HG03095 (cell line): Measurements from ENCODE around the gene SNX3.
"Not testable (repeated sequence)": the region's sequence is repeated elsewhere in the genome, so short reads cannot be mapped to it uniquely, and the experiment has no call there.

Experiments used
- ATAC-seq: cut with Tn5 transposase; IDR thresholded peaks from one replicate; pipeline ENCODE4 v1.9.1; 2021; ENCODE audit warnings: moderate library complexity; ENCODE audit not compliant: unreplicated experiment

SNX3 gene

GRCh38 chr6:108263371-108263770 is 2.5 kb upstream of the SNX3 start:
- no peak for ATAC-seq

GRCh38 chr6:108260126-108260808 is 573 bp downstream of the SNX3 start:
- ATAC-seq = peak; percentile 10

GRCh38 chr6:108254433-108255410 is 6.1 kb downstream of the SNX3 start:
- no peak for ATAC-seq

DNA sequence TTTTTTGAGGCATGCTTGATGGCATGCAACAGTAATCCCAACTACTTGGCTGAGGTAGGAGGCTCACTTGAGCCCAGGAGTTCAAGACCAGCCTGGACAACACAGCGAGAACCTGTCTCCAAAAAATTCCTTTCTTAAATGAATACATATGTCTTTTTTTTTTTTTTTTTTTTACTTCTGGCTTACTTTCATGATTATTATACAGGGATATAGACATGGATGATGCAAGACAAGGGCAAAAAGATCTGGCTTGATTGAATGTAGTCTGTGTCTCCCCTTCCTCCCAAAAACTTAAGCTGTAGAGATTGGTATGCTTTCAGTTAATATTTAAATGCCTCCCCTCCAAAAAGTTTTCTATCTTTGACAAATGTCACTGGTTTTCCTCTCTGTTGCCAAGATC is 7.6 kb downstream of the SNX3 start:
- no peak for ATAC-seq

DNA sequence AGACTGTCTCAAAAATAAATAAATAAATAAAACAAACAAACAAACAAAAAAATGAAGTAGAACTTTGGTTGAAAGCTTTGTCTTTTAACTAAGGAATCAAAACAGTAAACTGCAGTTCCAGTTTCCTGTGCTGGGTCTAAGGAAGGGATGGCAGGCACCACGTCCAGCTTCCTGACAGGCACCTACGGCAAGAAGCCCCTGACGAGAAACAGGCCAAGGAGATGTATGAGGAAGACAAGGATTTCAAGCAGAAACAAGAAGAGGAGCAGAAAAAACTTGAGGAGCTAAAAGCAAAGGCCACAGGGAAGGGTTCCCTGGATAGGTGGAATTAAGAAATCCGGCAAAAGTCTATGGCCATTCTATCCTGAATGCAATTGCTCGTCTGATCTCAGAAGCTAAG is 8.8 kb downstream of the SNX3 start:
- no peak for ATAC-seq

DNA sequence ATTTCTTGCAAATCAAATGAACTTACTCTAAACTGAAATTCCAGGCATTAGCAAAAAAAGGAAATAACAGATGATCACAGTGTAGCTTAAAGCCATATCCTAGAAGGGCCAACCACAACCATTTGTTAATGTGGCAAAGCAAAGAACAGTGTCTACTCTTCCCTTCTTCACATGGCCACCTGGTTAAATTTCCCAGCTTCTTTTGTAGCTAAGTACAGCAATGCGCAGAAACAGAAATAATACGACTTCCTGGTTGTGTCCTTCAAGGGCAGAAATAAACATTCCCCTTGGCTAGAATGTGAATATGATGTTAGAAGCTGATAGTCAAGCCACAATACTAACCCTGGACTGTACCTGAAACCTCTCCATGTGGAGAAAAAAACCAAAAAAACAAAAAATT is 9.6 kb downstream of the SNX3 start:
- ATAC-seq = no peak

DNA sequence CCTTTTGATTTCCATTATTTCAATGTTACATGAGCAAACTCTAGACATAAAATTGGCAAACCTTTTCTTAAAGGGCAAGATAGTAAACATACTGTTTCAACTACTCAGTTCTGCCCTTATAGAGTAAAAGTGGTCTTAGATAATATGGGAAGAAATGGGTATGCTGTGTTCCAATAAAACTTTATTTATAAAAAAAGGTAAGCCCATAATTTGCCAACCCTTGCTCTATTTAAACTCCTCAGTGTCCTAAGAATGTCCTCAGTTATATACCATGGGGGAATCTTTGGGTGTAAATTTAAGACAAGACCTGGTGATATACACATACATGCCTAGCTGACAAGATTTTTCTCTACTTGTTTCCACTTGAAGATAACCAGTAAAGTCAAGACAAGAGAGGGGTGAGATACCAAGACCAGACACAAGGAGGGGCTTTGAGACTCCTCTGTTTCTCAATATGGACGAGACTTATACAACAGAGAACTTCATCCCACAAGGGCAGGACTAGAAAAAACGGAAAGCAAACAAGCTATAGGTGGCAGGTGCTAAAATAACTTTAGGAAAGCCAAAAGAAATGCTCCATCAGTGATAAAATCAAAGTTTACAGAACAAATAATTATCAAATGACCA is 10.5 kb downstream of the SNX3 start:
- ATAC-seq = no peak

DNA sequence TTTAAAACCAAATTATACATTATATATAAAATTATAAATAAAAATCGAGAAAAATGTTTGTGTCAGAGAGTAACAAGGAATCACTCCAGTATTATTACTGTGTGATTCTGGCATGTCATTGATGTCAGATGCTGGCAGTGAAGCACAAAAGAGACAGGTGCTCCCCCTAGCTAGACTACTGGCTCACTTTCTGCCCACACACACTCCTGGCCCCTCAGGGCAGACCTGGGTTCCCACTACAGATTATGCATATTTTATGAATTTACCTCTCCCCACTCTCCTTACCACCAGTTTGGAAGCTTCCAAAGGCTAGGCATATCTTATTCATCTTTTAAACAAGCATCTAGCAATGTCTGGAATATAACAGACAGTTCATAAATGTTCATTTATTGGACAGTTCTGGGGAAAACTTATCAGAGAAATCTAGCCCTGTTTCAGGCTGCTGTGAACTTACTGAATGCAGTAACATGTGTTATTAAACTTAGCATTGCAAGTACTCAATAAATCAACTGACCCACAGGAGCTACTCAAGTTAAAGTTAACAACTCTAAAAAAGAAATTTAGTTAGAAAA is 12.8 kb downstream of the SNX3 start:
- no peak for ATAC-seq

- ATAC-seq = not testable (repeated sequence)
These were observed 15.7 kb downstream of the SNX3 start for GRCh38 chr6:108245095-108245494.

- no peak for ATAC-seq
These were observed 17.0 kb downstream of the SNX3 start for GRCh38 chr6:108243836-108244235.

GRCh38 chr6:108242721-108243120 is 18.1 kb downstream of the SNX3 start:
- no peak for ATAC-seq

DNA sequence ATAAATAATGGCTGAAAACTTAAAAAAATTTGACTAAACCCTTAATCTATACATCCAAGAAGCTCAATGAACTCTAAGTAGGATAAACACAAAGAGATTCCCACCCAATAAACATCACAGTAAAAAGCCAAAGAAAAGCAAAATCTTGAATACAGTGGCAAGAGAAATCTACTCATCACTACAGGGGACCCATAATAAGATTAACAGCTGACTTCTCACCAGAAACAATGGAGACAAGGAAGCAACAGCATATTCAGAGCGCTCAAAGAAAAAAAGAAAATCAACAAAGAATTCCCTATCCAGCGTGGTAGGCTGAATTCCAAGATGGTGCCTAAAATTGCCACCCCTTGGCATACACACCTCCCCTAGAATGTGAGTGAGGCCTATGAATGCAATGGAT is 18.6 kb downstream of the SNX3 start:
- ATAC-seq = no peak

GRCh38 chr6:108238322-108238721 is 22.5 kb downstream of the SNX3 start:
- ATAC-seq = no peak

DNA sequence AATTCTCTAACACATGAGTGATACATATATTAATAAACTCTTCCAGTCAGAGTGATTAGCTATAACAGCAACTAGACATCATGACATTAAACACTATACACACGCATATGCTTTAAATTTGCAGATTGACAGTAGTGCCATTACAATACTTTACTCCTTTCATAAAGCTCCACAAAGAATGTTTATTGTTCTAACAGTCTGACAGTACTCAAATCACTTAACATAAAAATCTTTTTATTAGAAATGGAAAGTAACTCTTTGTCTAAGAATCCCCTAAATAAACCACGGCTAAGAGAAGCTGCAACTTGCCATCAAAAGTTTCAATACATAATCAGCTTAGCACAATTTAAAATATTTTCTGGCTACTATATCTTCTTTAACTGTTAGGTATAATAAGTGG is 24.0 kb downstream of the SNX3 start:
- ATAC-seq = no peak

DNA sequence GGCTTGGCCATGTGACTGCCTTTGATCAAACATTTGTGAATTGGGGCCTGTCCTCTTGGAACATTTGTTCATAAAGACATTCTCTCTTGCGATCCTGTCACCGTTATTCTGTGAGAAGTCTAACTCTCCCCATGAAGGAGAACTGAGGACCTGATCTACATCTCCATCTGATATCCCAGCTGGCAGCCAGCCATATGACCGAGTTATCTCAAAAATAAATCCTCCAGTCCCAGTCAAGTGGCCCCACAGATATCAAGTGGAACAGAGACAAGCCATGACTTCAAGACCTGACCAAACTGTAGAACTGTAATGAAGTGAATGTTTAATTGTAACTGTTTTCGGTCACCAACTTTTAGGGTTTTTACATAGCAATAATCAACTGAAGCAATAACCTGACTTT is 25.7 kb downstream of the SNX3 start:
- no peak for ATAC-seq

DNA sequence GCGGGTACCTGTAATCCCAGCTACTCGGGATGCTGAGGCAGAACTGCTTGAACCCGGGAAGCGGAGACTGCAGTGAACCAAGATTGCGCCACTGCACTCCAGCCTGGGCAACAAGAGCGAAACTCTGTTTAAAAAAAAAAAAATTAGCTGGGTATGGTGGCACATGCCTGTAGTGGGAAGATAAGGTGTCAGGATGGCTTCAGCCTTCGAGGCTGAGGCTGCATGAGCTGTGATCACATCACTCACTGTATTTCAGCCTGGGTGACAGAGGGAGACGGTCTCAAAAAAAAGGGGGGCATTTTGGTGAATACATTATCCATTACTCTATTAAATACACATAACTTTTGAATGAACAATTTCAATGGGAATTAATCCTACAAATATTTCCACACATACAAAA is 32.4 kb downstream of the SNX3 start:
- no peak for ATAC-seq

DNA sequence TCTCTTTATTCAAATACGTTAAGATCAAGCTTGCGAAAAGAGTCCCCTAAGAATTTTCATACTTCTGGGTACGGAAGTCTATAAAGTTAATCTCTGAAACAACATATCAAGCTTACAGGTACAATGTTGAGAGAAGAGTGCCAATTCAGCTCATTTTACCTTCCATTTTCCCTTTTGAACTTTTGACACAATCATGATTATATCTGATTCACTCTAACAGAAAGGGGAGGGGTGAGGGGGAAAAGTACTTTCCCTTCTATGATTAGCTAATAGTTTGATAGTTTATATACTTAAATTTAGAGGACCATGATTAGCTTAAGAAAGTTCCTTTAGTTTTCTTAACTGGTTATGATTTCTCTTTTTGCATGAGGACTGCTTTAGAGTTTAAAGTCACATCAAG is 33.5 kb downstream of the SNX3 start:
- no peak for ATAC-seq

DNA sequence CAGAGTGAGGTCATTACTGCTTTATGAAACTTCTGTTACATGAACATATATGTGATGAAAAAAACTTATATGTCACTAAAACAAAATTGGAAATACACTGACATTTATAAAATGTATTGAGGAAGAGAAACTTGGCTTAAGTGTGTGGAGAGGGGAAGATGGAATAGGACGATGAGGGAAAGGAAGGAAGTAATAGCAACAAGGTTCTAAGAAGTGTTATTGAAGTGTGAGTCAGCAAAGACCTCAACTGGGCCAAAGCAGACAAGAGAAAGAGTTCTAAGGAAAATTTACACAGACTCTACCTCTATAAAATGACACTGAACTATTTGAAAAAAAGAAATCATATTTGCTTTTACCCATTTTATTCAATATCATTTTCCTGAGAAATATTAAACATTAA is 38.3 kb downstream of the SNX3 start:
- ATAC-seq = no peak

GRCh38 chr6:108222064-108222463 is 38.8 kb downstream of the SNX3 start:
- ATAC-seq = no peak

DNA sequence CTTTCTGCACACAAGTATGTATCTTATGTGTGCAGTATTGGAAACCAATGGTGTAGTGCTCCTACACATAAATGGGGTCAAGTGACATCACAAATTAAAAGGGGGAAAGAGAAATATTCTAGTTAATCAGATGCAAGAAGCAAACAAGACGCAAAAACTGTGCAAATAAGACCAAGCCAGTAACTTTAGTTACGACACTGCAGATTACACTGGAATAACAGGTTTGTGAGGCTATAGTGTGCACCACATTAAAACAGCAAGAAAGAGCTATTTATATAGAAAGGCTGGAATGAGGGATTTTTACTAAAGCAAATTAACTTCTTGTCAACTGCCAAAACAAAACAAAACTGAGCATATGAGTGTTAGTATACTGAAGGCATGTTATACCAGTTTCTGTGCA is 49.2 kb downstream of the SNX3 start:
- no peak for ATAC-seq

DNA sequence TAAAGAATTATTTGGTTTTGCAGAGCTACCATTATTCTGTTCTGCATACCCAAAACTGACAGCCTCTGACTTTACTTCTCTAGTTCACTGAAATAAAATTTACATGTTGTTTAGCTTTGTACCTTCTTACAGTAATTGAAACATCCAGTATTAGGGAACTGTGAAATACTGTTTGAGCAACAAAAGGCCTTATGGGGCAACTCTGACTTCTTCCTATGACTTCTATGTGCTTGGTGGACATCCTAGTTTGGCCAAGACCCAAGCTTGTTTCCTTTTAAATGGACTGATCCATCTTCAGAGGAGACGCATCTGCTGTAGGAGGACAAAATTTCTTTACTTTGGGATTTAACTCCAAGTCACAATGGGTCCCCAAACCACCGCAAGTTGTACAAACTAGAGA is 50.3 kb downstream of the SNX3 start:
- no peak for ATAC-seq
